ENCODE results near the gene MLN.

Gene MLN

DNA sequence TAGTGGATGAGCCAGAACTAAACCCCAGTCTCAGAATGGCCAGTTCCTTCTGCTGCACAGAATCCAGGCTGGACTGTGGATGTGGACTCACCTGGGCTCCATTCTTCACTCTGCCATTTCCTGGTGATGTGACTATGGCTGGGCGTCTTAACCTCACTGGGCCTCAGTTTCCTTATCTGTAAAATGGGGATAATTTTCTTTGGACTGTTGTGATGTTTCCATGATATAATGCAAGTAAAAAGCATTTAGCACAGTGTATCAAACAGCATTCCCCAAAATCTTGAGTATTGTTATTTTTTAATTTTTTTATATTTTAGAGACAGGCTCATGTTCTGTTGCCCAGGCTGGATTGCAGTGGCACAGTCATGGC lies 51.2 kb downstream of the MLN start:
- Histone ChIP-seq H3K4me1 (peaks cover 15% of the 10 kb centered on the region), H3K36me3 (no peaks in the 10 kb centered on the region), H3K27me3 (no peaks in the 10 kb centered on the region), H3K9me3 (no peaks in the 10 kb centered on the region), H3K4me3 (ENCODE audit: low read depth, low read length) (no peak overlapping the region)
- no peak for DNase-seq
- TF ChIP-seq, protein P1, sequence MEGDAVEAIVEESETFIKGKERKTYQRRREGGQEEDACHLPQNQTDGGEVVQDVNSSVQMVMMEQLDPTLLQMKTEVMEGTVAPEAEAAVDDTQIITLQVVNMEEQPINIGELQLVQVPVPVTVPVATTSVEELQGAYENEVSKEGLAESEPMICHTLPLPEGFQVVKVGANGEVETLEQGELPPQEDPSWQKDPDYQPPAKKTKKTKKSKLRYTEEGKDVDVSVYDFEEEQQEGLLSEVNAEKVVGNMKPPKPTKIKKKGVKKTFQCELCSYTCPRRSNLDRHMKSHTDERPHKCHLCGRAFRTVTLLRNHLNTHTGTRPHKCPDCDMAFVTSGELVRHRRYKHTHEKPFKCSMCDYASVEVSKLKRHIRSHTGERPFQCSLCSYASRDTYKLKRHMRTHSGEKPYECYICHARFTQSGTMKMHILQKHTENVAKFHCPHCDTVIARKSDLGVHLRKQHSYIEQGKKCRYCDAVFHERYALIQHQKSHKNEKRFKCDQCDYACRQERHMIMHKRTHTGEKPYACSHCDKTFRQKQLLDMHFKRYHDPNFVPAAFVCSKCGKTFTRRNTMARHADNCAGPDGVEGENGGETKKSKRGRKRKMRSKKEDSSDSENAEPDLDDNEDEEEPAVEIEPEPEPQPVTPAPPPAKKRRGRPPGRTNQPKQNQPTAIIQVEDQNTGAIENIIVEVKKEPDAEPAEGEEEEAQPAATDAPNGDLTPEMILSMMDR (IDR thresholded peaks at IDR 0.05; ENCODE audit: low read depth, low read length), result no peak

GRCh38 chr6:33751771-33752645 lies 51.8 kb downstream of the MLN start:
- Histone ChIP-seq H3K4me3 (ENCODE audit: low read depth, low read length) (no peak overlapping the region), H3K27me3 (no peaks in the 10 kb centered on the region), H3K36me3 (no peaks in the 10 kb centered on the region), H3K4me1 (peaks cover 15% of the 10 kb centered on the region), H3K9me3 (no peaks in the 10 kb centered on the region)
- TF ChIP-seq, protein P1 (IDR thresholded peaks at IDR 0.05; ENCODE audit: low read depth, low read length), result no peak
- DNase-seq, result no peak

GRCh38 chr6:33750244-33750991 lies 53.4 kb downstream of the MLN start:
- TF ChIP-seq, protein P1 (IDR thresholded peaks at IDR 0.05; ENCODE audit: low read depth, low read length), result no peak
- Histone ChIP-seq H3K4me3 (ENCODE audit: low read depth, low read length) (no peak overlapping the region), H3K27me3 (no peaks in the 10 kb centered on the region), H3K9me3 (no peaks in the 10 kb centered on the region), H3K36me3 (no peaks in the 10 kb centered on the region), H3K4me1 (peaks cover 22% of the 10 kb centered on the region)
- no peak for DNase-seq

- TF ChIP-seq, protein P1 (IDR thresholded peaks at IDR 0.05; ENCODE audit: low read depth, low read length), result no peak
- no peaks in the 10 kb centered on the region for H3K36me3 ChIP-seq
- DNase-seq, result no peak
- H3K4me3 ChIP-seq (ENCODE audit: low read depth, low read length), result no peak overlapping the region
- no peaks in the 10 kb centered on the region for H3K9me3 ChIP-seq
- H3K4me1 ChIP-seq, result peaks cover 20% of the 10 kb centered on the region
- H3K27me3 ChIP-seq, result no peaks in the 10 kb centered on the region
Measured at GRCh38 chr6:33749401-33749800, 54.4 kb downstream of the MLN start.

- H3K4me1 ChIP-seq, result peaks cover 22% of the 10 kb centered on the region
- TF ChIP-seq, protein P1 (IDR thresholded peaks at IDR 0.05; ENCODE audit: low read depth, low read length), result no peak
- H3K4me3 ChIP-seq (ENCODE audit: low read depth, low read length), result no peak overlapping the region
- no peaks in the 10 kb centered on the region for H3K36me3 ChIP-seq
- no peaks in the 10 kb centered on the region for H3K27me3 ChIP-seq
- no peak for DNase-seq
- no peaks in the 10 kb centered on the region for H3K9me3 ChIP-seq
Measured at GRCh38 chr6:33748841-33749240, 55.0 kb downstream of the MLN start.

DNA sequence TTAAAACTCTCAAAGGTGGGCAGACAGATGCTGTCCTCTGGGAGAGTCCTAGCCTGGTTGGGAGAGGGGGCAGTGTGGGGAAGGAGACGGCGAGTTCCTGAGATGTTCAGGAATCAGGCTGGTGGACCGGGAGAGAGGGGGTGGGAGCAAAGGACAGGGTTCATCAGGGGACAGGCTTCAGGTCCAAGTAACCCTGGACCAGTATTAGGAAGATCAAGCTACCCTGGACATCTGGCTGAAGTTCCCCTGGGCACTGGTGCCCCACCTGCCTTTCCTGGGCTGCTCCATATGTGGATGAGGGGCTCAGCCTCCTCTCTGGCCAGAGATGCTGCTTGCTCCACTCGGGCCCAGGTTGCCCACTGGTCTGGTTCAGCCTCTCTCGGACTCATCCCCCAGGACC lies 56.0 kb downstream of the MLN start:
- Histone ChIP-seq H3K36me3 (no peaks in the 10 kb centered on the region), H3K27me3 (no peaks in the 10 kb centered on the region), H3K9me3 (no peaks in the 10 kb centered on the region), H3K4me1 (peaks cover 22% of the 10 kb centered on the region), H3K4me3 (ENCODE audit: low read depth, low read length) (no peak overlapping the region)
- DNase-seq, result no peak
- TF ChIP-seq, protein P1 (IDR thresholded peaks at IDR 0.05; ENCODE audit: low read depth, low read length), result no peak
